Measurements from ENCODE around the gene BRWD1.

- TF ChIP-seq CTCF (IDR thresholded peaks at IDR 0.05): no peak
- no peak for TF ChIP-seq POLR2A (IDR thresholded peaks at IDR 0.05)
- no peak for TF ChIP-seq EP300 (IDR thresholded peaks at IDR 0.05)
These were observed 5.9 kb upstream of the BRWD1 start for GRCh38 chr21:39319251-39319756.
